Measurements from ENCODE around the gene BMX. TPM values are rescaled to one million over a fixed set of nuclear protein-coding genes. Genes with fewer than 3 reads are reported as not detected.

Gene BMX
- total and polyA plus RNA-seq, 2 donors (not counting 1 experiment from before 2014, with no cell fraction given), result not detected

DNA sequence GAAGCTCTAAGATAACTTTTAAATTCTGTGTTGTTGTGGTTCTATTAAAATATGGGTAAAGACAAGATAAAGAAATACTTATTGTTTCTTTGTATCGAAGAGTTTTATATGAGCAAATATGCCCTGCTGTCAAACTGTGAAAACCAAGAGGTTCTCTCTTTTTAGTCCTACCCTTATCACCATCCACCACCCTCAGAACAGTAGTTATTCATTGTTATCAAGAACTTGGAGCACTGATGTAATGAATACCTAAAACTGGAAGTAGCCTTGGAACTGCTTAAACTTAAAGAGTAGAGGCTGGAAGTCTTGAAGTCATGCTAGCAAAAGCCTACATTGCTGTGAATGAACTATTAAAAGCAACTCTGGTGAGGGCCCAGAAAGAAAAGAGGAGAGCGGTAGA, 16.7 kb upstream of the BMX start:
- no peak for DNase-seq
- no peaks in the 10 kb centered on the region for H3K9me3 ChIP-seq (ENCODE audit: control extremely low read depth in 1 of 3, control insufficient read depth in 2 of 3, insufficient read depth in 1 of 3, low read length in 2 of 3)
- no peak for TF ChIP-seq EZH2 (IDR thresholded peaks at IDR 0.05; ENCODE audit: borderline replicate concordance, insufficient read depth, low read depth, low read length, poor library complexity, severe bottlenecking)
- no peak for TF ChIP-seq CTCF (IDR thresholded peaks at IDR 0.05)
- H3K4me1 ChIP-seq (ENCODE audit: control insufficient read depth in 2 of 2, insufficient read depth in 2 of 2, low read length in 2 of 2), result no peaks in the 10 kb centered on the region
- H3K4me2 ChIP-seq (replicated peaks; ENCODE audit: low read depth, low read length, poor library complexity, severe bottlenecking), result no peak overlapping the region
- Mint-ChIP-seq H3K27me3 (no peaks in the 10 kb centered on the region), H3K4me1 (no peaks in the 10 kb centered on the region), H3K27ac (no peak overlapping the region), H3K4me3 (no peak overlapping the region), H3K9me3 (ENCODE audit: insufficient read depth) (no peaks in the 10 kb centered on the region)
- H3K27ac ChIP-seq (ENCODE audit: low read length in 2 of 2), result no peak overlapping the region
- H3K9ac ChIP-seq (ENCODE audit: low read length), result no peak overlapping the region
- no peak overlapping the region for H2AFZ ChIP-seq (ENCODE audit: insufficient read depth, low read depth, low read length, poor library complexity, severe bottlenecking)
- H3K79me2 ChIP-seq (ENCODE audit: control insufficient read depth, insufficient read depth, low read length), result no peaks in the 10 kb centered on the region
- ATAC-seq (ENCODE audit: low read depth), result no peak
- no peaks in the 10 kb centered on the region for H3K36me3 ChIP-seq (replicated peaks in 1 of 2; ENCODE audit: control extremely low read depth in 1 of 2, control insufficient read depth in 1 of 2, extremely low read depth in 1 of 2, insufficient read depth in 2 of 2, low read length in 1 of 2)
- H3K4me3 ChIP-seq (ENCODE audit: control extremely low read depth in 1 of 5, extremely low read depth in 1 of 5, insufficient read depth in 1 of 5, low read depth in 2 of 5, low read length in 4 of 5), result no peak overlapping the region
- intact Hi-C loops (cut with micrococcal nuclease), result no loop called here
- H4K20me1 ChIP-seq (ENCODE audit: control insufficient read depth, insufficient read depth, low read length, poor library complexity, severe bottlenecking), result no peaks in the 10 kb centered on the region
- H3K27me3 ChIP-seq (replicated peaks in 1 of 4; ENCODE audit: control extremely low read depth in 1 of 4, control insufficient read depth in 3 of 4, insufficient read depth in 4 of 4, low read length in 3 of 4), result no peaks in the 10 kb centered on the region
- no CpG with 5 or more reads among the region's 2 CpGs for WGBS (ENCODE audit: insufficient coverage)
- POLR2A ChIA-PET, result no interaction called here
- CTCF ChIA-PET, result no interaction called here

GRCh38 chrX:15492469-15492868, 8.1 kb upstream of the BMX start:
- TF ChIP-seq CTCF (IDR thresholded peaks at IDR 0.05) (no peak), EZH2 (IDR thresholded peaks at IDR 0.05; ENCODE audit: borderline replicate concordance, insufficient read depth, low read depth, low read length, poor library complexity, severe bottlenecking) (no peak)
- no peaks in the 10 kb centered on the region for H3K79me2 ChIP-seq (ENCODE audit: control insufficient read depth, insufficient read depth, low read length)
- Mint-ChIP-seq H3K9me3 (ENCODE audit: insufficient read depth) (no peaks in the 10 kb centered on the region), H3K27ac (no peak overlapping the region), H3K4me1 (peaks cover 6% of the 10 kb centered on the region), H3K27me3 (peaks cover 9% of the 10 kb centered on the region), H3K4me3 (peak overlapping the region; percentile 23)
- no peaks in the 10 kb centered on the region for H4K20me1 ChIP-seq (ENCODE audit: control insufficient read depth, insufficient read depth, low read length, poor library complexity, severe bottlenecking)
- ChIA-PET POLR2A (no interaction called here), CTCF (no interaction called here)
- H2AFZ ChIP-seq (ENCODE audit: insufficient read depth, low read depth, low read length, poor library complexity, severe bottlenecking), result no peak overlapping the region
- no peak overlapping the region for H3K27ac ChIP-seq (ENCODE audit: low read length in 2 of 2)
- ATAC-seq (ENCODE audit: low read depth) (no peak), DNase-seq (no peak)
- H3K4me1 ChIP-seq (ENCODE audit: control insufficient read depth in 2 of 2, insufficient read depth in 2 of 2, low read length in 2 of 2), result peaks cover 7 to 8% of the 10 kb centered on the region in 2 donors
- H3K4me2 ChIP-seq (replicated peaks; ENCODE audit: low read depth, low read length, poor library complexity, severe bottlenecking), result no peak overlapping the region
- intact Hi-C loops (cut with micrococcal nuclease), result loop anchor here (10.0 kb wide), 1 partner anchor 1202 kb away; no protein-coding TSS in a partner anchor
- H3K27me3 ChIP-seq (replicated peaks in 1 of 4; ENCODE audit: control extremely low read depth in 1 of 4, control insufficient read depth in 3 of 4, insufficient read depth in 4 of 4, low read length in 3 of 4), result peaks cover 0 to 10% (median 6%) of the 10 kb centered on the region in 4 experiments
- no peak overlapping the region for H3K9ac ChIP-seq (ENCODE audit: low read length)
- no peaks in the 10 kb centered on the region for H3K9me3 ChIP-seq (ENCODE audit: control extremely low read depth in 1 of 3, control insufficient read depth in 2 of 3, insufficient read depth in 1 of 3, low read length in 2 of 3)
- H3K36me3 ChIP-seq (replicated peaks in 1 of 2; ENCODE audit: control extremely low read depth in 1 of 2, control insufficient read depth in 1 of 2, extremely low read depth in 1 of 2, insufficient read depth in 2 of 2, low read length in 1 of 2), result no peaks in the 10 kb centered on the region
- no peak overlapping the region for H3K4me3 ChIP-seq (ENCODE audit: control extremely low read depth in 1 of 5, extremely low read depth in 1 of 5, insufficient read depth in 1 of 5, low read depth in 2 of 5, low read length in 4 of 5)
- no CpG with 5 or more reads among the region's 5 CpGs for WGBS (ENCODE audit: insufficient coverage)

Data from B cell (primary cell).